B cell (primary cell): ENCODE data around the gene DACH1. TPM values are rescaled to one million over a fixed set of nuclear protein-coding genes. Genes with fewer than 3 reads are reported as not detected.

Source experiments
- ATAC-seq: fragments of 200-7000 bp; cut with Tn5 transposase; one replicate; pipeline ENCODE4 v1.10.0; 2021; ENCODE audit warnings: low read depth, mild to moderate bottlenecking, moderate number of reproducible peaks, moderate library complexity
- CTCF ChIA-PET: fragments of 350-600 bp; sonication (Branson Sonifier 250); formaldehyde crosslinking; loops from one replicate; lab custom pipeline; 2021; ENCODE audit warnings: antibody characterized with exemption, inconsistent platforms; lab: Charles Lee
- POLR2A ChIA-PET: fragments of 350-600 bp; sonication (Branson Sonifier 250); formaldehyde crosslinking; loops from one replicate; lab custom pipeline; 2021; ENCODE audit warnings: antibody characterized with exemption; lab: Charles Lee
- DNase-seq: peaks from one replicate; pipeline ENCODE4 v3.0.0; 2013
- H2AFZ ChIP-seq: 2 replicates; pipeline ENCODE4 v1.6.1; 2012; ENCODE audit warnings: mild to moderate bottlenecking, low read depth, low read length; ENCODE audit not compliant: insufficient read depth, poor library complexity, severe bottlenecking
- H3K27ac ChIP-seq, 2 donors: 1 replicate in 1 of 2; 2 replicates in 1 of 2; pipeline ENCODE4 v1.5.1; 2012 to 2013; ENCODE audit warnings: low read length in 2 of 2, mild to moderate bottlenecking in 2 of 2, moderate library complexity in 1 of 2
- H3K27me3 ChIP-seq, 4 experiments: fragments of 200-600 bp in 1 of 4; sonication (generic) in 1 of 4; replicated peaks in 1 of 4; 1 replicate in 2 of 4; 2 replicates in 2 of 4; pipeline versions ENCODE4 v1.6.1 to v1.7.0; 2013 to 2016; ENCODE audit warnings: low read length in 3 of 4, mild to moderate bottlenecking in 2 of 4, mixed read lengths in 1 of 4, moderate library complexity in 1 of 4; ENCODE audit not compliant: insufficient read depth in 4 of 4, control insufficient read depth in 3 of 4; ENCODE audit errors: control extremely low read depth in 1 of 4
- H3K36me3 ChIP-seq, 2 experiments: replicated peaks in 1 of 2; 1 replicate in 1 of 2; 2 replicates in 1 of 2; pipeline versions ENCODE4 v1.6.1 to v1.7.1; 2013; ENCODE audit warnings: low read length in 1 of 2; ENCODE audit not compliant: insufficient read depth in 2 of 2, control insufficient read depth in 1 of 2; ENCODE audit errors: control extremely low read depth in 1 of 2, extremely low read depth in 1 of 2
- H3K4me1 ChIP-seq, 2 donors: fragments of 200-600 bp in 1 of 2; sonication (generic) in 1 of 2; 1 replicate in 1 of 2; 2 replicates in 1 of 2; pipeline versions ENCODE4 v1.5.1 to v1.6.1; 2013 to 2017; ENCODE audit warnings: low read length in 2 of 2; ENCODE audit not compliant: control insufficient read depth in 2 of 2, insufficient read depth in 2 of 2
- H3K4me2 ChIP-seq: replicated peaks from 2 replicates; pipeline ENCODE3; 2012; ENCODE audit warnings: mild to moderate bottlenecking, low read depth, low read length; ENCODE audit not compliant: poor library complexity, severe bottlenecking
- H3K4me3 ChIP-seq, 5 experiments: fragments of 200-600 bp in 1 of 5; sonication (generic) in 1 of 5; 1 replicate in 3 of 5; 2 replicates in 2 of 5; pipeline versions ENCODE4 v1.5.1 to v1.7.0; 2011 to 2016; ENCODE audit warnings: low read length in 4 of 5, mild to moderate bottlenecking in 4 of 5, low read depth in 2 of 5, control low read depth in 1 of 5, moderate library complexity in 1 of 5; ENCODE audit not compliant: insufficient read depth in 1 of 5; ENCODE audit errors: control extremely low read depth in 1 of 5, extremely low read depth in 1 of 5
- H3K79me2 ChIP-seq: fragments of 200-600 bp; sonication (generic); one replicate; pipeline ENCODE4 v1.6.0; 2016; ENCODE audit warnings: low read length; ENCODE audit not compliant: control insufficient read depth, insufficient read depth
- H3K9ac ChIP-seq: fragments of 200-600 bp; sonication (generic); 2 replicates; pipeline ENCODE4 v1.6.1; 2017; ENCODE audit warnings: mild to moderate bottlenecking, low read length, moderate library complexity
- H3K9me3 ChIP-seq, 3 donors: one replicate each; pipeline versions ENCODE4 v1.6.1 to v1.7.1; 2013; ENCODE audit warnings: low read length in 2 of 3; ENCODE audit not compliant: control insufficient read depth in 2 of 3, insufficient read depth in 1 of 3; ENCODE audit errors: control extremely low read depth in 1 of 3
- H4K20me1 ChIP-seq: 2 replicates; pipeline ENCODE4 v1.6.0; 2012; ENCODE audit warnings: mild to moderate bottlenecking, low read length; ENCODE audit not compliant: insufficient read depth, control insufficient read depth, poor library complexity, severe bottlenecking
- H3K27ac Mint-ChIP-seq: one replicate; pipeline ENCODE4 v1.8.0; 2021; ENCODE audit warnings: mixed read lengths
- H3K27me3 Mint-ChIP-seq: one replicate; pipeline ENCODE4 v1.8.0; 2021; ENCODE audit warnings: mixed read lengths
- H3K4me1 Mint-ChIP-seq: one replicate; pipeline ENCODE4 v1.8.0; 2021; ENCODE audit warnings: mixed read lengths
- H3K4me3 Mint-ChIP-seq: one replicate; pipeline ENCODE4 v1.8.0; 2021; ENCODE audit warnings: mixed read lengths
- H3K9me3 Mint-ChIP-seq: one replicate; pipeline ENCODE4 v1.8.0; 2022; ENCODE audit warnings: mixed read lengths; ENCODE audit not compliant: insufficient read depth
- CTCF ChIP-seq: fragments of 200-600 bp; IDR thresholded peaks from one replicate; pipeline ENCODE4 v1.8.0; 2022; ENCODE audit warnings: antibody characterized with exemption, mild to moderate bottlenecking
- EZH2 ChIP-seq: IDR thresholded peaks from 2 replicates; pipeline ENCODE4 v1.6.1; 2012; ENCODE audit warnings: borderline replicate concordance, low read depth, mild to moderate bottlenecking, moderate library complexity, low read length; ENCODE audit not compliant: insufficient read depth, poor library complexity, severe bottlenecking
- WGBS: methylation state at CpG from one replicate; pipeline ENCODE4 v1.1.5; 2013; ENCODE audit warnings: missing lambda C conversion rate; ENCODE audit not compliant: insufficient coverage; 5-methylcytosine and 5-hydroxymethylcytosine counted together
- intact Hi-C: fragments of 100-400 bp; cut with micrococcal nuclease; formaldehyde crosslinking; loops from one replicate; pipeline ENCODE4 v1.10.0; 2022
- polyA plus RNA-seq: library from polyadenylated mRNA; depleted of rRNA; stranded (reverse); fragments of >200 nt; gene quantifications from 2 replicates; pipeline ENCODE4 v1.2.3, GENCODE V29; 2012
- total RNA-seq, 2 donors: library from RNA; stranded (reverse); fragments of 120-200 nt in 1 of 2; gene quantifications; 1 replicate in 1 of 2; 2 replicates in 1 of 2; pipeline versions ENCODE4 v1.2.3 to v1.2.4, GENCODE V29; 2013 to 2022

The DACH1 gene
- total and polyA plus RNA-seq, 2 donors (not counting 1 experiment from before 2014, with no cell fraction given): not detected

- no peak overlapping the region for H3K4me3 Mint-ChIP-seq
- ATAC-seq: no peak
- Histone ChIP-seq H3K27me3 (no peaks in the 10 kb centered on the region), H3K36me3 (no peaks in the 10 kb centered on the region), H4K20me1 (no peaks in the 10 kb centered on the region), H3K9ac (no peak overlapping the region), H3K27ac (no peak overlapping the region), H3K4me2 (no peak overlapping the region), H3K4me3 (no peak overlapping the region), H3K79me2 (no peaks in the 10 kb centered on the region), H3K9me3 (no peaks in the 10 kb centered on the region), H2AFZ (no peak overlapping the region), H3K4me1 (no peaks in the 10 kb centered on the region)
- H3K27me3 Mint-ChIP-seq: no peaks in the 10 kb centered on the region
- ChIA-PET POLR2A (no interaction called here), CTCF (no interaction called here)
- intact Hi-C loops: no loop called here
- 94% methylated on average over 3 of the region's 3 CpGs for WGBS
- no peaks in the 10 kb centered on the region for H3K4me1 Mint-ChIP-seq
- H3K9me3 Mint-ChIP-seq: peaks cover 3% of the 10 kb centered on the region
- no peak for TF ChIP-seq EZH2
- no peak for TF ChIP-seq CTCF
- DNase-seq: no peak
- no peak overlapping the region for H3K27ac Mint-ChIP-seq
Measured at GRCh38 chr13:71629167-71629566, 237.8 kb downstream of the DACH1 start.

- WGBS: no CpG with 5 or more reads among the region's 4 CpGs
- TF ChIP-seq EZH2: no peak
- TF ChIP-seq CTCF: no peak
- DNase-seq (no peak), ATAC-seq (no peak)
- no peak overlapping the region for H3K4me2 ChIP-seq
- no peaks in the 10 kb centered on the region for H3K27me3 Mint-ChIP-seq
- no peaks in the 10 kb centered on the region for H3K36me3 ChIP-seq
- H3K9me3 Mint-ChIP-seq: peaks cover 3% of the 10 kb centered on the region
- H3K27me3 ChIP-seq: no peaks in the 10 kb centered on the region
- no peaks in the 10 kb centered on the region for H3K4me1 Mint-ChIP-seq
- no peak overlapping the region for H3K9ac ChIP-seq
- H3K4me1 ChIP-seq: no peaks in the 10 kb centered on the region
- H3K4me3 Mint-ChIP-seq: no peak overlapping the region
- H3K27ac Mint-ChIP-seq: no peak overlapping the region
- no peak overlapping the region for H2AFZ ChIP-seq
- H3K27ac ChIP-seq: no peak overlapping the region
- intact Hi-C loops: no loop called here
- no peaks in the 10 kb centered on the region for H3K79me2 ChIP-seq
- no peak overlapping the region for H3K4me3 ChIP-seq
- ChIA-PET POLR2A (no interaction called here), CTCF (no interaction called here)
- H4K20me1 ChIP-seq: no peaks in the 10 kb centered on the region
- H3K9me3 ChIP-seq: no peaks in the 10 kb centered on the region
Measured at GRCh38 chr13:71626421-71627117, 240.4 kb downstream of the DACH1 start.
